Neural crest cell (in vitro differentiated cells): ENCODE results near the gene ARHGEF4. TPM values are rescaled to one million over a fixed set of nuclear protein-coding genes. Genes with fewer than 3 reads are reported as not detected.

Source experiments
- DNase-seq: peaks from one replicate; pipeline ENCODE4 v3.0.0; 2021; ENCODE audit warnings: low read depth, mixed read lengths, low spot score
- H3K27ac Mint-ChIP-seq: one replicate; pipeline ENCODE4 v1.8.0; 2021; ENCODE audit warnings: mild to moderate bottlenecking, mixed read lengths; ENCODE audit not compliant: unreplicated experiment
- H3K27me3 Mint-ChIP-seq: 2 replicates; pipeline ENCODE4 v1.8.0; 2021; ENCODE audit warnings: low read depth, mild to moderate bottlenecking, mixed read lengths
- H3K36me3 Mint-ChIP-seq: 2 replicates; pipeline ENCODE4 v1.8.0; 2021; ENCODE audit warnings: low read depth, mild to moderate bottlenecking, mixed read lengths
- H3K4me1 Mint-ChIP-seq: 2 replicates; pipeline ENCODE4 v1.8.0; 2021; ENCODE audit warnings: mixed read lengths
- H3K4me3 Mint-ChIP-seq: one replicate; pipeline ENCODE4 v1.8.0; 2021; ENCODE audit warnings: mild to moderate bottlenecking, mixed read lengths
- H3K9me3 Mint-ChIP-seq: 2 replicates; pipeline ENCODE4 v1.8.0; 2021; ENCODE audit warnings: mixed read lengths
- CTCF ChIP-seq: fragments of 200-600 bp; sonication (generic); conservative IDR thresholded peaks from 2 replicates; pipeline ENCODE4 v1.5.0; 2021; ENCODE audit warnings: antibody characterized with exemption, mild to moderate bottlenecking
- total RNA-seq: library from RNA; stranded (reverse); gene quantifications from 2 replicates; pipeline ENCODE4 v1.2.1, GENCODE V29; 2021

ARHGEF4 gene
- total RNA-seq, 1 donor from 2014 or later: 22.1 TPM

- no peak for TF ChIP-seq CTCF
- no peak overlapping the region for H3K4me3 Mint-ChIP-seq
- no peaks in the 10 kb centered on the region for H3K9me3 Mint-ChIP-seq
- no peaks in the 10 kb centered on the region for H3K27me3 Mint-ChIP-seq
- H3K36me3 Mint-ChIP-seq: no peaks in the 10 kb centered on the region
- no peak for DNase-seq
- no peaks in the 10 kb centered on the region for H3K4me1 Mint-ChIP-seq
- no peak overlapping the region for H3K27ac Mint-ChIP-seq
Measured at GRCh38 chr2:131042148-131042775, 205.5 kb downstream of the ARHGEF4 start.

- DNase-seq: no peak
- no peaks in the 10 kb centered on the region for H3K27me3 Mint-ChIP-seq
- no peaks in the 10 kb centered on the region for H3K36me3 Mint-ChIP-seq
- no peaks in the 10 kb centered on the region for H3K9me3 Mint-ChIP-seq
- TF ChIP-seq CTCF: no peak
- peak overlapping the region; percentile 12 for H3K4me3 Mint-ChIP-seq
- no peak overlapping the region for H3K27ac Mint-ChIP-seq
- H3K4me1 Mint-ChIP-seq: no peaks in the 10 kb centered on the region
Measured at GRCh38 chr2:131043199-131044074, 206.7 kb downstream of the ARHGEF4 start.

GRCh38 chr2:131044075-131044756 lies 207.5 kb downstream of the ARHGEF4 start:
- Mint-ChIP-seq H3K9me3 (no peaks in the 10 kb centered on the region), H3K36me3 (peaks cover 4% of the 10 kb centered on the region), H3K4me1 (no peaks in the 10 kb centered on the region), H3K27ac (no peak overlapping the region), H3K4me3 (peak overlapping the region; percentile 12), H3K27me3 (no peaks in the 10 kb centered on the region)
- DNase-seq: no peak
- TF ChIP-seq CTCF: no peak

- no peak overlapping the region for H3K27ac Mint-ChIP-seq
- H3K27me3 Mint-ChIP-seq: no peaks in the 10 kb centered on the region
- H3K4me3 Mint-ChIP-seq: no peak overlapping the region
- H3K9me3 Mint-ChIP-seq: no peaks in the 10 kb centered on the region
- TF ChIP-seq CTCF: no peak
- DNase-seq: no peak
- H3K4me1 Mint-ChIP-seq: no peaks in the 10 kb centered on the region
- peaks cover 5% of the 10 kb centered on the region for H3K36me3 Mint-ChIP-seq
Measured at GRCh38 chr2:131044757-131045150, 208.0 kb downstream of the ARHGEF4 start.

GRCh38 chr2:131045286-131046027 lies 208.7 kb downstream of the ARHGEF4 start:
- H3K27me3 Mint-ChIP-seq: no peaks in the 10 kb centered on the region
- no peak overlapping the region for H3K4me3 Mint-ChIP-seq
- no peak for DNase-seq
- no peak overlapping the region for H3K27ac Mint-ChIP-seq
- H3K9me3 Mint-ChIP-seq: no peaks in the 10 kb centered on the region
- TF ChIP-seq CTCF: no peak
- no peaks in the 10 kb centered on the region for H3K4me1 Mint-ChIP-seq
- H3K36me3 Mint-ChIP-seq: peaks cover 5% of the 10 kb centered on the region
